ENCODE measurements around the gene BCL2L2.

DNA sequence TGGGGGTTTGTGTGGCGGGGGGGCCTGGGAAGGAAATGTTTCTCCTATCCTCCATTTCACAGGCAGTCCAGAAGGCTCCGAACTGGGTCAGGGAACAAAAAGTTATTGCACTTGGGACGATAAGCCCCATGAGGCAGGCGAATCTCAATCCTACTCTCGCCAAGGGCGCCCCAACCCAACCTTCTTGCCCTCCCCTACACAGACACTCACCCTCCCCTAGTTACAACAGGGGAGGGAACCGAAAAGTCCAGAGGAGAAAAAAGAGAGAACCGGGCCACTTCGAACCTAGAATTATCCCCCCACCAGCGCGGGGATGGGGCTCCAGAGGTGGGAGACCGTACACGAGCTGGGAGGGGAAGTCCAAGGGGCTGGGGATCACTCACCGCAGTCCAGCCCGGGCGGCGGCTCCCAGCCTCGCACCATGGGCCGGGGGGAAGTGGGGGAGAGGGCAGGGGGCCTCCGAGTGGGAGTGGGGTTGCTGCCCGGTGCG, 21.1 kb upstream of the BCL2L2 start:
- TF ChIP-seq POLR2AphosphoS5 (IDR thresholded peaks at IDR 0.05; ENCODE audit: low read depth, low read length) (peak; percentile 4; the same call in 1 of the 2 replicates), POLR2A (IDR thresholded peaks at IDR 0.05; ENCODE audit: low read depth, low read length) (no peak; the same call in 1 of the 2 replicates), TAF1 (IDR thresholded peaks at IDR 0.05; ENCODE audit: low read depth, low read length) (no peak), PAX5 (IDR thresholded peaks at IDR 0.05; ENCODE audit: insufficient read depth, low read length, severe bottlenecking) (no peak)

Measured in GM12891 (cell line).